Lower lobe of right lung (tissue), 2 donors: Measurements from ENCODE around the gene GRID1. TPM values are rescaled to one million over a fixed set of nuclear protein-coding genes. Genes with fewer than 3 reads are reported as not detected.

Source experiments
- ATAC-seq, 2 donors: fragments of 200-7000 bp; cut with Tn5 transposase; one replicate each; pipeline ENCODE4 v1.9.1; 2020 to 2022; ENCODE audit warnings: mild to moderate bottlenecking in 2 of 2, moderate library complexity in 2 of 2
- DNase-seq: peaks from one replicate; pipeline ENCODE4 v3.0.0-alpha.2; 2020
- H3K27ac ChIP-seq: fragments of 200-600 bp; one replicate; pipeline ENCODE4 v1.8.0; 2022
- H3K27me3 ChIP-seq: fragments of 200-600 bp; one replicate; pipeline ENCODE4 v1.8.0; 2022; ENCODE audit warnings: low read depth
- H3K36me3 ChIP-seq: fragments of 200-600 bp; one replicate; pipeline ENCODE4 v1.8.0; 2022; ENCODE audit warnings: mild to moderate bottlenecking
- H3K4me1 ChIP-seq: fragments of 200-600 bp; one replicate; pipeline ENCODE4 v1.8.0; 2022
- H3K4me3 ChIP-seq: fragments of 200-600 bp; one replicate; pipeline ENCODE4 v1.8.0; 2022; ENCODE audit warnings: mild to moderate bottlenecking
- H3K9me3 ChIP-seq: fragments of 200-600 bp; one replicate; pipeline ENCODE4 v1.8.0; 2022
- CTCF ChIP-seq: fragments of 200-600 bp; IDR thresholded peaks from one replicate; pipeline ENCODE4 v1.8.0; 2022; ENCODE audit warnings: antibody characterized with exemption, mild to moderate bottlenecking
- intact Hi-C: fragments of 100-400 bp; cut with DNase I; formaldehyde crosslinking; loops from one replicate; pipeline ENCODE4 v1.11.0; 2022
- total RNA-seq: library from RNA; stranded (reverse); fragmentation: NEBNext Ultra II Directional; extraction: Animal tissue kit (Norgen Biotek cat#: 25700); gene quantifications from one replicate; pipeline ENCODE4 v1.2.1, GENCODE V29; 2021
- donor health status: DM: no; HTN: yes; CAD: no; lungs with severe emphysema.

Gene GRID1
- total RNA-seq, 1 donor from 2014 or later: 2.5 TPM

- H3K9me3 ChIP-seq: no peaks in the 10 kb centered on the region
- DNase-seq: no peak
- no peak overlapping the region for H3K4me3 ChIP-seq
- TF ChIP-seq CTCF: no peak
- no peak for ATAC-seq
- intact Hi-C loops: no loop called here
- H3K27me3 ChIP-seq: no peaks in the 10 kb centered on the region
- no peaks in the 10 kb centered on the region for H3K4me1 ChIP-seq
- H3K36me3 ChIP-seq: no peaks in the 10 kb centered on the region
- no peak overlapping the region for H3K27ac ChIP-seq
Measured at GRCh38 chr10:86222687-86223086, 143.9 kb downstream of the GRID1 start.

GRCh38 chr10:86222336-86222650, 144.3 kb downstream of the GRID1 start:
- ATAC-seq: no peak
- DNase-seq: no peak

GRCh38 chr10:86221442-86222335, 144.9 kb downstream of the GRID1 start:
- ATAC-seq: no peak
- DNase-seq: no peak
- no peaks in the 10 kb centered on the region for H3K4me1 ChIP-seq
- no peak overlapping the region for H3K4me3 ChIP-seq
- no peaks in the 10 kb centered on the region for H3K9me3 ChIP-seq
- no peak for TF ChIP-seq CTCF
- H3K27me3 ChIP-seq: no peaks in the 10 kb centered on the region
- intact Hi-C loops: no loop called here
- no peak overlapping the region for H3K27ac ChIP-seq
- no peaks in the 10 kb centered on the region for H3K36me3 ChIP-seq

More at GRCh38 chr10:86222336-86222650, 144.3 kb downstream of the GRID1 start:
- Histone ChIP-seq H3K36me3 (no peaks in the 10 kb centered on the region), H3K4me3 (no peak overlapping the region), H3K27ac (no peak overlapping the region), H3K27me3 (no peaks in the 10 kb centered on the region), H3K9me3 (no peaks in the 10 kb centered on the region), H3K4me1 (no peaks in the 10 kb centered on the region)
- no peak for TF ChIP-seq CTCF
- intact Hi-C loops: no loop called here

- ATAC-seq (no peak), DNase-seq (no peak)
- no peak overlapping the region for H3K27ac ChIP-seq
- TF ChIP-seq CTCF: no peak
- H3K4me3 ChIP-seq: no peak overlapping the region
- intact Hi-C loops: no loop called here
- H3K9me3 ChIP-seq: no peaks in the 10 kb centered on the region
- no peaks in the 10 kb centered on the region for H3K36me3 ChIP-seq
- no peaks in the 10 kb centered on the region for H3K27me3 ChIP-seq
- H3K4me1 ChIP-seq: no peaks in the 10 kb centered on the region
Measured at GRCh38 chr10:86220626-86221025, 146.0 kb downstream of the GRID1 start.

- no peak for TF ChIP-seq CTCF
- H3K9me3 ChIP-seq: no peaks in the 10 kb centered on the region
- no peak for DNase-seq
- no peak for ATAC-seq
- H3K4me1 ChIP-seq: no peaks in the 10 kb centered on the region
- no peaks in the 10 kb centered on the region for H3K36me3 ChIP-seq
- H3K4me3 ChIP-seq: no peak overlapping the region
- intact Hi-C loops: no loop called here
- H3K27me3 ChIP-seq: no peaks in the 10 kb centered on the region
- H3K27ac ChIP-seq: no peak overlapping the region
Measured at GRCh38 chr10:86219271-86219670, 147.3 kb downstream of the GRID1 start.
